ENCODE measurements around the gene PA2G4. TPM values are rescaled to one million over a fixed set of nuclear protein-coding genes. Genes with fewer than 3 reads are reported as not detected.

Gene PA2G4
- total RNA-seq, 2 donors from 2014 or later: 69.6 to 155 TPM

DNA sequence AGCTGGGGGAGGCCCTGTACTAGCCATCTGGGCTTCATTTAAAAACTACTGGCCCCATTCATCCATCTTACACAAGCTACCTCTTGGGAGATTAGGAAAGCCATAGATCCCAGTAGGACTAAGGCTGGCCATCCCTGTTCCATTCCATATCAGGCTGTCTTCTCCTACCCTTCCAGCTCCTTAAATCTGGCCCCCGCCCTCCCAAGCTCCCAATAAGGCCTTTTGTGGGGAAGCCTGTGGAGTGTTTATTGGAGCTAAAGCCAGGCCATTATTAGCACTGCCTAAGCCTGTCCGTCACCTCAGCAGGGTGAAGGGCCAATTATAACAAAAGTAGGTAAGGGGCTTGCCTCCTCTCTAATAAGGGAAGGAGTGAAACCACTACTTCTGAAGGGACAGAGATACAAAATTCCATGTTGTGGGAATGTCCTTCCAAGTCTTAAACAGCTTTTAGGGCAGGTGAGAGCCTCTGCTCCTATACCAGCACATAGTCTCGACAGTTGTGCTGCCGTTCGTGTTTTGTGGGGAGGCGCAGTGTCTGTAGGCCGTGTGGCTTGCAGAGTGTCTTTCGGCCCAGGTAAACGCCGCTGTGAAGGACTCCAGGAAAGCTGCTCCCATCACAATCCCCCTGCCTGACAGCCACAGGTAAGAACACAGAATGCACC lies 57.5 kb downstream of the PA2G4 start:
- Histone ChIP-seq H3K27me3 (no peaks in the 10 kb centered on the region), H3K9ac (ENCODE audit: low read depth in 2 of 2, low read length in 2 of 2) (peak overlapping the region in 1 of 2 donors; percentile 100), H3K36me3 (peaks cover 17% of the 10 kb centered on the region), H3K4me3 (no peak overlapping the region), H3K4me1 (peaks cover 7% of the 10 kb centered on the region), H3K9me3 (no peaks in the 10 kb centered on the region), H3K27ac (peak overlapping the region; percentile 96)
- TF ChIP-seq, protein P1, sequence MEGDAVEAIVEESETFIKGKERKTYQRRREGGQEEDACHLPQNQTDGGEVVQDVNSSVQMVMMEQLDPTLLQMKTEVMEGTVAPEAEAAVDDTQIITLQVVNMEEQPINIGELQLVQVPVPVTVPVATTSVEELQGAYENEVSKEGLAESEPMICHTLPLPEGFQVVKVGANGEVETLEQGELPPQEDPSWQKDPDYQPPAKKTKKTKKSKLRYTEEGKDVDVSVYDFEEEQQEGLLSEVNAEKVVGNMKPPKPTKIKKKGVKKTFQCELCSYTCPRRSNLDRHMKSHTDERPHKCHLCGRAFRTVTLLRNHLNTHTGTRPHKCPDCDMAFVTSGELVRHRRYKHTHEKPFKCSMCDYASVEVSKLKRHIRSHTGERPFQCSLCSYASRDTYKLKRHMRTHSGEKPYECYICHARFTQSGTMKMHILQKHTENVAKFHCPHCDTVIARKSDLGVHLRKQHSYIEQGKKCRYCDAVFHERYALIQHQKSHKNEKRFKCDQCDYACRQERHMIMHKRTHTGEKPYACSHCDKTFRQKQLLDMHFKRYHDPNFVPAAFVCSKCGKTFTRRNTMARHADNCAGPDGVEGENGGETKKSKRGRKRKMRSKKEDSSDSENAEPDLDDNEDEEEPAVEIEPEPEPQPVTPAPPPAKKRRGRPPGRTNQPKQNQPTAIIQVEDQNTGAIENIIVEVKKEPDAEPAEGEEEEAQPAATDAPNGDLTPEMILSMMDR (IDR thresholded peaks at IDR 0.05): no peak
- intact Hi-C loops (cut with DNase I): loop anchor here (5.0 kb wide), 1 partner anchor 35 kb away; the partner anchor contains the start of gene ESYT1
- DNase-seq: no peak

DNA sequence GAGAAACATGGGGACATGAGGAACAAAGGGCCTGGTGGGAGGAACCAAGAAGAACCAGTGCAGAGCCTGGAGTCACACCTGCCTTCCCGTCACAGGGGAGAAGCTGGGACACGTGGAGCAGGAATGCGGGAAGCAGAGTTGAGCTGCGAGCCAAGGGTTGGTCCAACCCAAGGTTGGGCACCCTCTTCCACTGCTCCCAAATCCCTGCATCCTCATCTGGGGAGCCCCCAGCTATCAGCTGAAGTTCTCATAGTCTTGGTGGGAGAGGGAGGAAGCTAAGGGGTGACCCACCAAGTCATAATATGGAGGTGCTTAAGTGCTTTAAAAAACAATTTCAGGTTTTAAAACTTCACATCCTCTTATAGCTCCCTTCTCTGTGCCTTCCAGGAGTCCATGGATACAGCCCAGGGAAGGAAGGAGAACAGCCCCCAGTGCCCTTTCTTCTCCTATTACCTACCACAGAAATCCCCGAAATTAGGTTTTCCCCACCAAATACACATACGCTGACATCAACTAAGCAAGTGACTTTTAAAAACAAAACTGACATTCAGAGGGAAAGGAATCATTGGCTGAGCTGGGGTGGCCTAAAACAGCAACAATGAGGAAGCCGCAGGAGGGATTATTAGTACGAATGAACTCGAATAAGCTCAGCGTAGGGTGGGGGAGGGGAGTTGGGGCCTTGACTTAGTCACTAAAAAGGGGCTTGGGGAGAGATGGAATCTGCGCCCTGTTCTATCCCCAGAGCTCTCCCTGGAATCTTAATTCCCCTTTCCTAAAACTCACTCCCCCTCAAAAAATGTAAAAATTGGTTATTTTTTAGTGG lies 58.3 kb downstream of the PA2G4 start:
- peaks cover 5% of the 10 kb centered on the region for H3K4me1 ChIP-seq
- intact Hi-C loops (cut with DNase I): loop anchor here (5.0 kb wide), 1 partner anchor 35 kb away; the partner anchor contains the start of gene ESYT1
- no peak overlapping the region for H3K27ac ChIP-seq
- no peak for DNase-seq
- no peaks in the 10 kb centered on the region for H3K27me3 ChIP-seq
- no peak overlapping the region for H3K4me3 ChIP-seq
- H3K9me3 ChIP-seq: no peaks in the 10 kb centered on the region
- TF ChIP-seq, protein P1 (IDR thresholded peaks at IDR 0.05): no peak
- peaks cover 17% of the 10 kb centered on the region for H3K36me3 ChIP-seq
- H3K9ac ChIP-seq (ENCODE audit: low read depth in 2 of 2, low read length in 2 of 2): no peak overlapping the region

Other genes with a start within 250 kb of the PA2G4 start
- gene PYM1, start 176.7 kb upstream of the PA2G4 start, total RNA-seq: 10 to 100 TPM; 44.0 to 49.3 TPM
- gene DGKA, start 173.4 kb upstream of the PA2G4 start, total RNA-seq: 10 to 100 TPM; 80.2 to 91.2 TPM
- 1 to 10 TPM; 3.4 to 3.8 TPM for gene PMEL, start 138.5 kb upstream of the PA2G4 start, total RNA-seq
- 10 to 100 TPM; 20.9 to 48.9 TPM for gene CDK2, start 137.7 kb upstream of the PA2G4 start, total RNA-seq
- 100 to 1,000 TPM; 112 to 178 TPM for gene RAB5B, start 130.5 kb upstream of the PA2G4 start, total RNA-seq
- gene SUOX, start 107.3 kb upstream of the PA2G4 start, total RNA-seq: 10 to 100 TPM; 25.8 to 35.8 TPM
- gene IKZF4, start 83.5 kb upstream of the PA2G4 start, total RNA-seq: 1 to 10 TPM; 4.7 to 5.6 TPM
- gene RPS26, start 62.6 kb upstream of the PA2G4 start, total RNA-seq: 10 to 100 TPM; 53.1 to 80.5 TPM
- 100 to 1,000 TPM; 158 to 206 TPM for gene ERBB3, start 24.4 kb upstream of the PA2G4 start, total RNA-seq
- 1,000 to 10,000 TPM; 3,248 to 3,669 TPM for gene RPL41, start 12.1 kb downstream of the PA2G4 start, total RNA-seq
- gene ZC3H10, start 13.7 kb downstream of the PA2G4 start, total RNA-seq: 1 to 10 TPM; 3.5 to 6.1 TPM
- gene ESYT1, start 23.7 kb downstream of the PA2G4 start, total RNA-seq: 10 to 100 TPM; 63.9 to 72.8 TPM
- 10 to 100 TPM; 18.6 to 19.1 TPM for gene MYL6B, start 48.0 kb downstream of the PA2G4 start, total RNA-seq
- gene MYL6, start 53.8 kb downstream of the PA2G4 start, total RNA-seq: 1,000 to 10,000 TPM; 1,641 to 1,922 TPM
- 10 to 100 TPM; 80.1 to 84.2 TPM for gene SMARCC2, start 84.9 kb downstream of the PA2G4 start, total RNA-seq
- gene RNF41, start 117.4 kb downstream of the PA2G4 start, total RNA-seq: 10 to 100 TPM; 29.0 to 36.0 TPM
- gene NABP2, start 119.8 kb downstream of the PA2G4 start, total RNA-seq: 10 to 100 TPM; 30.3 to 68.4 TPM
- gene SLC39A5, start 125.5 kb downstream of the PA2G4 start, total RNA-seq: 100 to 1,000 TPM; 158 to 163 TPM
- 10 to 100 TPM; 39.3 to 57.7 TPM for gene ANKRD52, start 153.8 kb downstream of the PA2G4 start, total RNA-seq
- 1 to 10 TPM; 4.2 to 4.5 TPM for gene COQ10A, start 162.4 kb downstream of the PA2G4 start, total RNA-seq
- 100 to 1,000 TPM; 367 to 437 TPM for gene CS, start 195.8 kb downstream of the PA2G4 start, total RNA-seq
- 100 to 1,000 TPM in 1 of 2 donors, 10 to 100 TPM in 1; 76.8 to 144 TPM for gene CNPY2, start 211.4 kb downstream of the PA2G4 start, total RNA-seq
- 10 to 100 TPM; 48.1 to 68.0 TPM for gene PAN2, start 229.4 kb downstream of the PA2G4 start, total RNA-seq
- gene IL23A, start 234.3 kb downstream of the PA2G4 start, total RNA-seq: under 1 TPM in 1 of 2 donors, not detected in 1; 0.27 TPM

All from colonic mucosa (tissue), 4 donors.